Measurements from ENCODE around the gene TMEM72.
"Not testable (repeated sequence)": the region's sequence is repeated elsewhere in the genome, so short reads cannot be mapped to it uniquely, and the experiment has no call there.

TMEM72 gene

GRCh38 chr10:44864637-44865288 is 46.4 kb upstream of the TMEM72 start:
- Histone ChIP-seq H3K4me1 (peaks cover 0 to 25% (median 22%) of the 10 kb centered on the region in 4 donors), H3K4me3 (peak overlapping the region; percentile 52 to 64), H3K27ac (peak overlapping the region; percentile 67 to 74), H3K9me3 (no peaks in the 10 kb centered on the region), H3K27me3 (no peaks in the 10 kb centered on the region), H3K36me3 (no peaks in the 10 kb centered on the region)
- intact Hi-C loops (cut with DNase I; ENCODE audit: low total_unique reads), result loop anchor here (2.0 to 10.0 kb wide), 2 partner anchors 478 to 550 kb away; no protein-coding TSS in a partner anchor
- peak; percentile 97 to 99 for TF ChIP-seq CTCF (IDR thresholded peaks at IDR 0.05)
- DNase-seq, result peak; percentile 91 to 95

- H3K27ac ChIP-seq, result peak overlapping the region; percentile 67 to 74
- H3K4me1 ChIP-seq, result peaks cover 0 to 29% (median 24%) of the 10 kb centered on the region in 4 donors
- intact Hi-C loops (cut with DNase I; ENCODE audit: low total_unique reads), result loop anchor here (2.0 to 10.0 kb wide), 2 partner anchors 478 to 550 kb away; no protein-coding TSS in a partner anchor
- peak in 1 of 2 donors; percentile 67 for DNase-seq
- no peaks in the 10 kb centered on the region for H3K9me3 ChIP-seq
- H3K36me3 ChIP-seq, result no peaks in the 10 kb centered on the region
- no peaks in the 10 kb centered on the region for H3K27me3 ChIP-seq
- no peak for TF ChIP-seq CTCF (IDR thresholded peaks at IDR 0.05)
- peak overlapping the region; percentile 52 to 64 for H3K4me3 ChIP-seq
These were observed 45.9 kb upstream of the TMEM72 start for GRCh38 chr10:44865289-44865671.

- not testable (repeated sequence) for H3K9me3 ChIP-seq, H3K27me3 ChIP-seq, H3K36me3 ChIP-seq, DNase-seq, H3K4me3 ChIP-seq, H3K27ac ChIP-seq
- intact Hi-C loops (cut with DNase I; ENCODE audit: low total_unique reads), result loop anchor here (10.0 kb wide), 1 partner anchor 552 kb away; no protein-coding TSS in a partner anchor
- peaks cover 0 to 27% (median 21%) of the 10 kb centered on the region in 4 donors for H3K4me1 ChIP-seq
These were observed 44.8 kb upstream of the TMEM72 start for GRCh38 chr10:44866367-44866766.

- Histone ChIP-seq H3K4me3 (no peak overlapping the region), H3K36me3 (no peaks in the 10 kb centered on the region), H3K27me3 (no peaks in the 10 kb centered on the region), H3K9me3 (no peaks in the 10 kb centered on the region), H3K4me1 (peaks cover 7 to 41% (median 25%) of the 10 kb centered on the region in 4 donors), H3K27ac (no peak overlapping the region)
- intact Hi-C loops (cut with DNase I; ENCODE audit: low total_unique reads), result loop anchor here (10.0 kb wide), 1 partner anchor 105 kb away; the partner anchor contains the start of gene DEPP1
- DNase-seq, result peak in 1 of 2 donors; percentile 42
- no peak for TF ChIP-seq CTCF (IDR thresholded peaks at IDR 0.05)
These were observed 41.1 kb upstream of the TMEM72 start for GRCh38 chr10:44870031-44870430.

- H3K9me3 ChIP-seq, result no peaks in the 10 kb centered on the region
- no peaks in the 10 kb centered on the region for H3K27me3 ChIP-seq
- peak overlapping the region; percentile 61 to 76 for H3K27ac ChIP-seq
- H3K4me3 ChIP-seq, result no peak overlapping the region
- intact Hi-C loops (cut with DNase I; ENCODE audit: low total_unique reads), result loop anchor here (10.0 kb wide), 1 partner anchor 102 kb away; the partner anchor contains the start of gene DEPP1
- peaks cover 7 to 40% (median 21%) of the 10 kb centered on the region in 4 donors for H3K4me1 ChIP-seq
- peak in 1 of 2 donors; percentile 69 for DNase-seq
- no peaks in the 10 kb centered on the region for H3K36me3 ChIP-seq
- TF ChIP-seq CTCF (IDR thresholded peaks at IDR 0.05), result no peak
These were observed 38.0 kb upstream of the TMEM72 start for GRCh38 chr10:44873160-44873559.

- Histone ChIP-seq H3K4me3 (no peak overlapping the region), H3K36me3 (no peaks in the 10 kb centered on the region), H3K27me3 (no peaks in the 10 kb centered on the region), H3K4me1 (peaks cover 7 to 50% (median 25%) of the 10 kb centered on the region in 4 donors), H3K27ac (peak overlapping the region; percentile 61 to 76), H3K9me3 (no peaks in the 10 kb centered on the region)
- peak; percentile 44 to 83 for DNase-seq
- intact Hi-C loops (cut with DNase I; ENCODE audit: low total_unique reads), result loop anchor here (10.0 kb wide), 1 partner anchor 101 kb away; the partner anchor contains the start of gene DEPP1
- TF ChIP-seq CTCF (IDR thresholded peaks at IDR 0.05), result no peak
These were observed 37.0 kb upstream of the TMEM72 start for GRCh38 chr10:44874166-44874565.

Data from tibial artery (tissue), 4 donors.